ENCODE measurements around the gene SPPL3.

DNA sequence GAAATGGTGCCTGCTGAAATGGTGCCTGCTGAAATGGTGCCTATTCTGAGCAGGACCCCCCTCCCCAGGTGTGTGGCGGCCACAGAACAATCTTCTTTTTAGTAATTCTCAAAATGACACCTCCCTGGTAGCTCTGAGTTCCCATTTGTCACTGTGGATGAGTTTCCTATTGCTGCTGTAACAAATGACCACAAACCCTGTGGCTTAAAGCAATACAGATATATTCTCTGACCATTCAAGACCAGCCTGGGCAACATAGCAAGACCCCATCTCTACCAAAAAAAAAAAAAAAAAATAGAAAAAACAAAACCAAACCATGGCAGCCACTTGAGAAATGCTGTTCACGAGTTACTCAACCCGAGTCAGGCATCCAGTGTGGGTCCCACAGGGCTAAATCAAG, 170.6 kb downstream of the SPPL3 start:
- no peak for TF ChIP-seq MAX (IDR thresholded peaks at IDR 0.05)
- TF ChIP-seq CTCF (IDR thresholded peaks at IDR 0.05 in 2 of 3, conservative IDR thresholded peaks at IDR 0.05 in 1 of 3; ENCODE audit: borderline replicate concordance in 1 of 3, insufficient read depth in 1 of 3, low read depth in 2 of 3, low read length in 2 of 3): no peak
- no peak for TF ChIP-seq POLR2A (IDR thresholded peaks at IDR 0.05; ENCODE audit: borderline replicate concordance, extremely low read depth, insufficient read depth, insufficient read length)

Data from HCT116 (cell line).